Omental fat pad (tissue), 4 donors: ENCODE measurements around the gene TRIM44. TPM values are rescaled to one million over a fixed set of nuclear protein-coding genes. Genes with fewer than 3 reads are reported as not detected.

ENCODE experiments used
- ATAC-seq: fragments of 150-250 bp; one replicate; pipeline ENCODE4 v1.9.1; 2016; ENCODE audit warnings: mild to moderate bottlenecking, moderate library complexity; ENCODE audit not compliant: low FRiP score
- DNase-seq: peaks from one replicate; pipeline ENCODE4 v3.0.0-alpha.2; 2019; ENCODE audit warnings: low spot score
- CTCF ChIP-seq, 3 donors: fragments of 450-650 bp; IDR thresholded peaks; one replicate each; pipeline ENCODE4 v1.5.1; 2016 to 2017; ENCODE audit warnings: antibody characterized with exemption in 3 of 3, mild to moderate bottlenecking in 3 of 3, moderate library complexity in 2 of 3
- total RNA-seq, 4 donors: library from RNA; depleted of rRNA; stranded (reverse); fragments of >200 nt; gene quantifications; one replicate each; pipeline ENCODE4 v1.1.0, GENCODE V29; 2016

The TRIM44 gene
- total RNA-seq, 4 donors from 2014 or later = 47.3 to 64.0 (median 52.1) TPM

DNA sequence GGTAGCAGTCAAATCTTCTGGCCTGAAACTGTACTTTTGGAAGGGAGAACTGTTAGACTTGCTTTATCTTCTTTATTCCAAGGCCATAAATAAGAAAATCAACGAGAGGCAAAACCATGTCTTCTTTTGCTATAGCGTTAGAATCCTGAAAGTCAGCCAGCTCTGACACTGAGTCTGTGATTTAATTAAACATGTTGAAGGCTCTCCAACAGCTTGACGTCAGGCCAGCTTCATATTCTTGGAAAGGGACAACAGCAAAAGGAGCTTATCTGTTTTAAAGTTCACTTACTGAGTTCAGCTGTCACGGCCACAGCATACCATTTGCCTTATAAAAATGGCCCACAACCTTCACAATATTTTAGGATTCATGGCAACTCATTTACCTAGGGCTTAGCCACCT is 150.3 kb downstream of the TRIM44 start:
- DNase-seq (no peak), ATAC-seq (no peak)
- no peak for TF ChIP-seq CTCF (IDR thresholded peaks at IDR 0.05)

DNA sequence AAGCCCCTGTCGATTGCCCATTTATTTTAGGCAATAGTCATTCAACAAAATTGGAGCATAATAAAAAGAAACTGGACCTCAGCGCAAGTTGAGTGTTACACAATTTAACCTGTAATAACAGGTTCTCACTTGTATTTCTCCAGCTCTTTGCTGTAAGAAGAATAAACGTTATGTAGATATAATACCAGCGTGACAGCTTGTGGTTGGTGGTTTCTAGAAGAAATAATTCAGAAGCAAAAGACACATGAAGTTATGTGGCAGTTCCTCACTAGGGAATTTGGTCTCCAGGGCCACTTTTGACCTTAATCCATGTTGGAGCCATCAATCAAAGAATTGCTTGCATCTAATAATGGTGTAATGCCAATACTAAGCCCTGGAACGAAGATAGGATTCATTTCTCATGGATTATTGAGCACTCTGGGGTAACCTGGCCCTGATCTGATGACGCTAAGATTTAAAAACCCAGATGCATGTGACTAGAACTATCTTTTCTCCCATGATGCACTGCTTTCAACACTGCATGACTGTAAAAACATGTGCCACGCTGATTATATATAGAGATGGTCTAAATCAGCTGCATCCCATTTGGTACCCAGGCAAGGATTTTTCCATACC is 151.6 kb downstream of the TRIM44 start:
- no peak for DNase-seq
- TF ChIP-seq CTCF (IDR thresholded peaks at IDR 0.05) = no peak
- no peak for ATAC-seq

DNA sequence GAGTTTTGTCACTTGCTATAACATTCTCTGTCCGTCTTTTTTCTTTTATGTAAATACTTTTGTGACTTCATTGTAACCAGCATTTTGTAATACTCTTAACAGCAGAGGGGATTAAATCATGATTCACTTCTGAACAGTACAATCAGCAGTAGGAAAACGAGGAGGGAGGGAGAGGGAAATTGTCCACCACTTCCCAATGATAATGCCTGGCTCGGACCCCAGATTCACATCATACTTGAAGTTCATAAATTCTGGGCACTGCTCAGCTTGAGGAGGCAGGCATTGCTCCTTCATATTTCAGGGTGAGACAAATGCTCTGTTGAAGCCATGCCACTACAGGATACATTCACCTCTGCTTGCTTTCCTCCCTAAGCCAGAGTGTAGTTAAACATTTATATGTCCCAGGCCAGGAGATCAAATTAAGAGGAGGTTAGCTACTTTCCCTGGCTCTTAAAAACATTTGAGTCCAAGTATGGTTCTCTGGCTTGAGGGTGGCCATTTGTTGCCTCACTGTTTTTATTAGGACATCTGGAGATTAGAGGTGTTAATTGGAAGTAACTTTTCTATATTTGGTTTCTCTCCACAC is 152.2 kb downstream of the TRIM44 start:
- no peak for TF ChIP-seq CTCF (IDR thresholded peaks at IDR 0.05)
- no peak for ATAC-seq
- no peak for DNase-seq

DNA sequence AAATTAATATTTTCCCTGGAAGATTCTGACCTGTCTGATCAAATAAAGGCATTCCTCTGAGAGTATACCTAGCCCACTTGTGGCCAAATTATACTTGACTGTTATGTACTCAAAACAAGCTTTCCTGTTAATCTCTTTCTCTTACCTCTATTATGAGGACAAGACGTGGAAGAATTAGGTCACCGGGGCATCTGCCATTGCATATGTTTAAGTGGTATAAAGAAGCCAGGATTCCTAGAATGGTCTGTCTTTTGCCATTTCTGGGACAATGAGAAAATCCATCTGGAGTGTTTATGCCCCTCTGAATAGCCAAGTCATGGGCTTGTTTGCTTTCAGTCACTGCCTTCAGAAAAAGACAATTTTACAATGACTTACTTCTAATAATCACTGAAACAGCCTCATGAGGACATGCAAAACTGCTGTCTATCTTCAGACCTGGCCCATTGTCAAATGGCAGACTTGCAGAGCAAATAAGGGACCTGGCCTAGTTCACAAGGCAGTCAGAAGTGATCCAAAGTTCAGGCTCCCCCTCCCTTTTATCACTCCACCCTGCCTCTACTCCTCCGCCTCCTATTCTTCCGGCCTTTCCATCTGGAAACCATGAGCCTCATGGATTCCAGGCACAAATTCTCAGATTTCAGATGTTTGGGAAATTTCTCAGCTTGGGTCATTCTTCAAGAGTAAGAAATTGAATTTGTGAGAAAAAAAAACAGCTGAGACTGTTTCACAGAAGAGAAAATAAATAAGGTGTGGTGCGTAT is 153.2 kb downstream of the TRIM44 start:
- ATAC-seq = peak; percentile 54
- DNase-seq = no peak
- TF ChIP-seq CTCF (IDR thresholded peaks at IDR 0.05) = no peak

DNA sequence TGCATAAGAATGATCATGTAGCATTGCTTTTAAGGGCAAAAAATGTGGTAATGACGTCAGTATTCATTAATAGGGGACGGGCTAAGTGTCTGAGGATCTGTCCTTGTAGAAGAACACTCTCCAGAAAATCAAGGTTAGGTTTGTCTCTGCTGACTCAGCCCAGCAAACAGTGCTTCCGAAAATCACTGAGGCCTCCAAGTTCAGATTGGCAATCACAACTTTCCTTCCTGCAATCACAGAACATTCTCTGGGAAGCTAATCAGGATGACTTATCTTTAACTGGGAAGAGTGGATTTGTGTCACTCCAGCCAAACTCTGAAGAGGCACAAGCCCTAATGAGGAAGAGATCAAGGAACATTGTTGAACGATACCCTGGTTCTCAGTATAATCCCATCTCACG is 158.0 kb downstream of the TRIM44 start:
- ATAC-seq (no peak), DNase-seq (no peak)
- TF ChIP-seq CTCF (IDR thresholded peaks at IDR 0.05) = no peak

DNA sequence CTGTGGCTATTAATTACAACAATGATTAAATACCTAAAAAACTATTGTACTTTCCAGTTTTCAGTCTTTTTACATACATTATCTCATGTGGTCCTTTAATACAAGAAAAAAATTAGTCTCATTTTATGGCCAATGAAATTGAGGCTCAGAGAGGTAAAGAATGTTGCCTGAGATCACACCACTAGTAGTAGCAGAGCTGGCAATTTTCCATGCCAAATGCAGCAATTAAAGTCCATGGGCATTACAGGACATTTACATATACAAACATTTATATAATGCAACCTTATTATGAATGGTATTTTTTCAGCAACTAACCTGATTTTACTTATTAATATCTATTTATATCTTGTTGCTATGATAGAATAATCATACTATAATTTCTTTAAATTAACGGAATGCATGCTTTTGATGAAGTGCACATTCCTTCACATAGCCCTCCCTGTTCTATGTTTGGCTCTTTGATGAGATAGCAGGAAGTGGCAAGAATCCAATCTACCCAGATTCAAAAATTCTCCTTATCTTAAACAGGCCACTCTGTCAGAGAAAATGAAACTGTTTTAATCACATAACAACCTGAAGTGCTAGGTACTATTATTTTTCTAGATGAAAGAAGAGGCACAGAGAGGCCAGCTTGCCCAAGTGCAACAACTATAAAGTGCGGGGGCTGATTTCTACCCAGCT is 160.4 kb downstream of the TRIM44 start:
- no peak for ATAC-seq
- TF ChIP-seq CTCF (IDR thresholded peaks at IDR 0.05) = no peak
- DNase-seq = no peak
